Amygdala (tissue), 56 donors: ENCODE results near the gene PRRC2A.
A peak's percentile ranks its signal among the peaks of the same experiment; 100 is the strongest.

Experiments used
- DNase-seq, 56 donors: peaks; one replicate each; lab custom pipeline; 2025; lab: John Stamatoyannopoulos, UW

The PRRC2A gene

DNA sequence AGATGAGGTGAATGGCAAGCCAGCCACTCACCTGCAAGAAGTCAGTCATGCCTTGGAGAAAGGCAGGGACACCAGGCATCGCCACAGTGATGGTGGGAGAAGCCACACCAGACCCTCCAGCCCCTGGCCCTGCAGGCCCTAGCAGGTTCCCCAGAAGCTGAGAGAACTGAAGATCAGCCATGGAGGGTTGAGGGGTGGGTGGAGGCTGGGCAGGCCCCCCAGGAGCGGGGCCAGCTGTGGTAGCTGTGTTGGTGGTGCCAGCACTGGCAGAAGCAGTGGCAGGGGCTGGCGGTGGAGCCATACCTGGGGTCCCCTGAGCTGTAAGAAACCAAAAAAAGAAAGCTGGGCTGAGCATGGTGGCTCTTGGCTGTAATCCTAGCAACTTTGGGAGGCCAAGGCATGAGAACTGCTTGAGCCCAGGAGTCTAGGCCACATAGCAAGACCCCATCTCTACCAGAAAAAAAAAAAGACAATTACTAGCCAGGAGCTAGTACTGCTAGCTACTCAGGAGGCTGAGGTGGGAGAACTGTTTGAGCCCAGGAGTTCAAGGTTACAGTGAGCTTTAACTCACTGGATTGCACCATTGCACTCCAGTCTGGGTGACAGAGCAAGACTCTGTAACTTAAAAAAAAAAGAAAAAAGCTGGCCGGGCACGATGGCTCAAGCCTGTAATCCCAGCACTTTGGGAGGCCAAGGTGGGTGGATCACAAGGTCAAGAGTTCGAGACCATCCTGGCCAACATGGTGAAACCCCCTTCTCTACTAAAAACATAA, 22.5 kb downstream of the PRRC2A start:
- DNase-seq: no peak

DNA sequence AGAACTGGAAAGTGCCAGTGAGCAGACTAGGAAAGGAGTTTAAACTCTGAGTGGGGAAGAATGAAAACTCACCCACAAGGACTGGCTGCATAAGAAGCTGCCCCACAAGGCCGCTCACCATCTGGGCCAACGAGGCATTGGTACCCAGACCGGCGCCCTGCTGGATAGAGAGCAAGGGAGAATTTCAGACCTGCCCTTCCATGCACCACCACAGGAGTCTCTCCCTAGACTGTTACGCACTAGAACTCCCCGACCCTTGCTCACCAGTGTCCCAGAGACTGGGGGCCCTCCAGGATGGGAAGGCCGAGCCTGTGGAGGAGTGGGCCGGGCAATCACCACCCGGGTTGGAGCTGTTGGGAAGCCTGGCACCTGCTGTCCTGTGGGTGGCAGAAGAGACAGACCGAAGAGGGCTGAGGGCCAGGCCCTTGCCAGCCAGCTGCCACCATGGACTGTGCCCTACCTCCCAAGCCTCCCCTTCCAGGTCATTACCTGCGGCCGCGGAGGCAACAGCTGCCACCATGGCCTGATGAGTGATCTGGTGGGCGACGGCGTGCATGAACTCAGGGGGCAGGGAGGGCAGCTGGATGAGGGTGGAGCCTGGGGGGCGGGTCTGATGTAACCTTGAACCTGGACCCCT, 23.4 kb downstream of the PRRC2A start:
- no peak for DNase-seq

DNA sequence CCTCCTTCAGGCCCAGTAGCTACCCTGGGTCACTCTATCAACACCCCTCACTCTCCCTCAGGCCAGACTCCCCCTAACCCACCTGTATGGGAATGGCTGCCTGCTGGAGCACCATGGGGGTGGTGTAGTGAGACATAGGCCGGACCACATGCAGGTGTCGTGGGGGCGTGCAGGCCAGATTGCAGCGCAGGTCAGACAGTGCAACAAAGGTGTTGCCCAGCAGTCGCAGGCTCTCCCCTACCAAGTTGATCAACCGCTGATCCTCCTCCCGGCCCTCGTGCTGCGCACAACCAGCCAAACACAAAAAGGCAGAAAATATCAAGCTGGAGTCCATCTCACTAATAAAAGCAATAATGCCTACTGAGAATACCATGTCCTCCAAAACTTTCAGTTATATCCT, 24.8 kb downstream of the PRRC2A start:
- DNase-seq: no peak

- peak in 8 of 56 donors; percentile 38 to 87 (median 73) for DNase-seq
Measured at GRCh38 chr6:31651602-31652191, 31.2 kb downstream of the PRRC2A start.

DNA sequence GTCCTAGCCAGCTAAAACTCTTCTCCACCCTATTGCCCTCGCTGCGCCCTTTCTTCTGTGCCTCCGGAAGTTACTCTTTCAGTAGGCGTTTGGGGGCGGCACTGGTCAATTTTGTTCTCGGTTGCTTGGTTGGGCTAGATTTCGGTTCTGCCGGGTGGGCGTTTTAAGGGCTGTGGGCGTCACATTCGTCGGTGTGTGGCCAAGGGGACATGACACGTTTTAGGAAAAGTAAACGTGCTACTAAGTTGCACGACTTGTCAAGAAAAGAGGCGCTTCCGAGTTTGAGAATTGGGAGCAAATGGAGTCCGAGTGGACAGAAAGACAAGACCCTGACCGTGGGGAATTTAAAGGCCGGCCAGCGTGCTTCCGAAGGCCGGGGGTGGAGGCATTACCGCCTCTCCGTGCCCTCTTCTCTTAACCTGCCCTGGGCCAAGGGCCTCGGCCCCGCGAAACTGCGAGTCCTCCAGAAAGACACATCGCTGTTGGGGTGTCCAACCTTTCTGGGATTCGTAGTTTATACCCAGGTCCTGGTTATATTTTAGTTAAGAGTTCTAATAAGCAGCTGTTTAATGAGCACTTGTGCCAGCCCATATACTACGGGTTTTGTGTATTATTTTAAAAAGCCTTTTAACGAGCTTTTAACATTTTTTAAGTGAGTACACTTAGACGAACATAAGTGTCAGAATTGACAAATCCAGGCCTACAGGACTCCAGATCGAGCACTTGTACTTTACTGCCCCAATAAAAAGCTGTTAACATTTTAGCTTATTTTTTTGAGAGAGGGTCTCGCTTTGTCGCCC, 32.6 kb downstream of the PRRC2A start:
- peak in 37 of 56 donors; percentile 68 to 98 (median 87) for DNase-seq

DNA sequence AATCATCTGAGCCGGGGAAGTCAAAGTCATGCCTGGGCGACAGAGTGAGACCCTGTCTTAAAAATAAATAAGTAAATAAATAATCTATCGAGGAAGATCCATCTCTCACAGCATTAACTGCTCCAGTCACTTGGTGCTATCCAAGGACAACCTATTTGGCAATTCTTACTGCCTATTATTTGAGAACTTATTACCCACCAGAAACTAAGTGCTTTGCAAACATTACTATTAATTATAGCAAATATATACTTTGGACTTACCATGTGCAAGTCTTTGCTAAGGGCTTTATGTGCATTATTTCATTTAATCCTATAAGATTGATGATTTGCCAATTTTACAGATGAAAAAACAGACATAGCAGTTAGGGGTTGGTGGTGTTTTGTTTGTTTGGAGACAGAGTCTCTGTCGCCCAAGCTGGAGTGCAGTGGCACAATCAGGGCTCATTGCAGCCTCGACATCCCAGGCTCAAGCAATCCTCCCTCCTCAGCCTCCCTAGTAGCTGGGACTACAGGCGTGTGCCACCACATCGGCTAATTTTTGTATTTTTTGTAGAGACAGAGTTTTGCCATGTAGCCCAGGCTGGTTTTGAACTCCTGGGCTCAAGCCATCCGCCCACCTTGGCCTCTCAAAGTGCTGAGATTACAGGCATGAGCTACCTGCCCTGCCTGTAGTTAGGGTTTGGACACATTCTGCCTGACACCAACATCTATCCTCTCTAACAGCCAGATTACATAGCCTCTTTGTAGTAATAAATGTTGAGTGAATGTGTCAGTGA, 34.2 kb downstream of the PRRC2A start:
- no peak for DNase-seq

GRCh38 chr6:31655349-31656237, 35.1 kb downstream of the PRRC2A start, which contains the start of gene APOM:
Gene APOM (plus strand): TSS chr6:31655894. CDS start chr6:31655967, 73 bp downstream.
- no peak for DNase-seq

DNA sequence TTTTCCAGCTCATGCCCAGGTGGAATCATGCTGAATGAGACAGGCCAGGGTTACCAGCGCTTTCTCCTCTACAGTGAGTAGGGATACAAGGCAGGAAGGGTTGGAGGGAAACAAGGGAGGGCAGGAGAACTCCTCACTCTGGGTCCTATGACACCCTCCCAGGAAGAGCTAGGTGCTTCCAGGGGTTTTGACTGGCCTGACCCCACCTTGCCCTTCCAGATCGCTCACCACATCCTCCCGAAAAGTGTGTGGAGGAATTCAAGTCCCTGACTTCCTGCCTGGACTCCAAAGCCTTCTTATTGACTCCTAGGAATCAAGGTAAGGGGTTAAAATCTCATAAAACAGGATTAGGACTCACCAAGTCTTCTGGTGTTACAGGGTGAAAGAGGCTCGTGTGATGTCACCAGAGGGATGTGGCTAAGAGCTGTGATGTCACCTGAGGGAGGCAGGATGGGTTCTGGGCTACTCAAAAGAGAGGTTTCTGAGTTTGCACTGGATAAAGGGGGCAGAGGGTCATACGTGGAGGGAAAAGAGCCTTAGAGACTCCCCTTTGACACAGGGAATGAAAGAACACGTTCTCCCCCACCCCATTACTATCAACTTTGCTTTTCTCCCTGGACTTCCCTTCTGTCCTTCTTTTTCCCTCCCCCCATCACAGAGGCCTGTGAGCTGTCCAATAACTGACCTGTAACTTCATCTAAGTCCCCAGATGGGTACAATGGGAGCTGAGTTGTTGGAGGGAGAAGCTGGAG, 37.1 kb downstream of the PRRC2A start:
- no peak for DNase-seq

DNA sequence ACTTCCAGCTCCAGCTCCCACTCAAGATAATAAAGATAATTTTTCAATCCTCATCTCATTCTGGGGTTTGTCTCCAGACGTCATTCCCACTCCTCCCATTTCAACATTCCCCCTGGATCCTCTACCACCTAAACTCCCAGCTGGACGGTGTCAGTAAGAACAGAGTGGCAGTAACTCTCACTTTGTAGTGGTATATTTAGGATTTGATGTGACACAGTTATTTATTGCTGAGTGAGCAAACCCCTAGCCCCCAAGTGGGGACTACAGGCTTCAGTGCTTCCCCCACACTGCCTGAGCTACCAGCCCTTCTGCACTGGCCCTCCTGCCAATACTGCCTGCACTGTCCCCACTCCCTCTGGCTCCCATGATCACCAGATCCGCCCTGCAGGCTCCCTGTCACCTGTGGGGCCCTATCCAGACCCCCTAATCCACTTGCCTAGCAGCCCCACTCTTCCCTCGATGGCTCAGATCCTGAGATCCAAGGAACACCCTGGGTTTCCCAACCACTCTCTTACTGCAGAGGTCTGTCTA, 37.7 kb downstream of the PRRC2A start:
- no peak for DNase-seq

DNA sequence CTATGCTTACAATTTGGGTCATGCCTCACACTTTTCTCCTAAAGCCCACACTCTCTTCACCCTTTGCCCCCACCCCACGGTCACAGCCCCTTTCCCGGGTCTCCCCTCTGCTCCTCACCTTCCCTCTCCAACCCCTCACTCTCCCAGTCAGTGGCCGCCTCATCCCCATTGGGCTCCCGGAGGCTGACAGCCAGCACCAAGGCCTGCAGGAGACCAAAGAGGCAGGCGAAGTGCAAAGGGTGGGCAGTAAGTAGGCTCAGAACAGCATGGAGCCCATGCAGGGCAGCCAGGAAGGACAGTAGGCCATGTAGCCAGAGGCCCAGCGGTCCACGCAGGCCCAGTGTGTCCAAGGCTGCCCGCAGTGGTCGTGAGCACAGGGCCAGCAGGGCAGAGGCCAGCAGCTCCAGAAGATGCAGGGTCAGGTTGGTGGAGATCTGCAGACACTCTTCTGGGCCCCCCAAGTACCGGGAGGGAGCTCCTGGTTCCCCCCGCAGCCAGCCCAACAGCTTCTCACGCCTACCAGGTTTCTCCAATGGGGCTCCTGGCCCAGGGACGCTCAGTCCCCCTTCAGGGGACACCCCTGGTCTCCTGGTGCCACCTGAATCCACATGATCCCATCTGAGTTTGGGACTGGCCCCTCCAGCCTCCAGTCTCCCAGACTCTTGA, 38.6 kb downstream of the PRRC2A start:
- DNase-seq: no peak

DNA sequence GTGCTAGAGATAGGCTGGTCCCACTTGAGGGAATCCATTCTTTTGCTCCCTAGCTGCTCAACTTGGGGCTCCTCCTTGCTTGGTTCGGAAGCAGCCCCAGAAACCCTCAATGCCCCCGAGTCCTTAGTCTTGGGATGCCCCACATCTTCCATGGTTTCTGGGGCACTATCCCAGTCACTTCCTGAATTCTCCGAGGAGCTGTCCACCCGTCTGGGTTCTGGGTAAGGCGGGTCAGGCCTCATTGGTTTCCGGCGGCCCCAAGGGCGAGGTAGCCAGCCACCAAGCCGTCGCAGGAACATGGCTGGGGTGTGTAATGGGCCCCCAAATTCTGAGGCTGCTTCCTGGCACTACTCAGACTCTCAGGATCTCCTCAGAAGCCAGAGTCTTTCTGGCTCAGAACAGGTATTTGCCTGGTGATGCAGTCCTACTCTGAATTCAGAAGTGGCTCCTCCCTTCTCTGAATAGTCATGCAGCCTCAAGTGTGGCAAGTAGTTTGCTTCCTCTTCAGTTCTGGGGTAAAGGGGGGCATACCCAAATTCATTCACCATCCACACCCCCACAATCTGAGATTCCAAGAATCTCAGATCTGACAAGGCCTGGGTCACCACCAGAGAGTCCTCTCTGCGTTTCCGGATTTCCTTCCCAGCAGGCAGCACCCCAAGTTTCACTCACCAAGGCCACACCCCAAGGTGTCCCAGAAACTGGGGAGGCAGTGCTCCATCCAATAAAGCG, 39.3 kb downstream of the PRRC2A start:
- DNase-seq: peak in 1 of 56 donors; percentile 30

GRCh38 chr6:31660381-31661261, 40.1 kb downstream of the PRRC2A start, which contains the start of gene C6orf47:
Gene C6orf47 (minus strand): TSS chr6:31660778. CDS start chr6:31659947, 831 bp downstream.
- peak in 55 of 56 donors; percentile 12 to 86 (median 57) for DNase-seq

DNA sequence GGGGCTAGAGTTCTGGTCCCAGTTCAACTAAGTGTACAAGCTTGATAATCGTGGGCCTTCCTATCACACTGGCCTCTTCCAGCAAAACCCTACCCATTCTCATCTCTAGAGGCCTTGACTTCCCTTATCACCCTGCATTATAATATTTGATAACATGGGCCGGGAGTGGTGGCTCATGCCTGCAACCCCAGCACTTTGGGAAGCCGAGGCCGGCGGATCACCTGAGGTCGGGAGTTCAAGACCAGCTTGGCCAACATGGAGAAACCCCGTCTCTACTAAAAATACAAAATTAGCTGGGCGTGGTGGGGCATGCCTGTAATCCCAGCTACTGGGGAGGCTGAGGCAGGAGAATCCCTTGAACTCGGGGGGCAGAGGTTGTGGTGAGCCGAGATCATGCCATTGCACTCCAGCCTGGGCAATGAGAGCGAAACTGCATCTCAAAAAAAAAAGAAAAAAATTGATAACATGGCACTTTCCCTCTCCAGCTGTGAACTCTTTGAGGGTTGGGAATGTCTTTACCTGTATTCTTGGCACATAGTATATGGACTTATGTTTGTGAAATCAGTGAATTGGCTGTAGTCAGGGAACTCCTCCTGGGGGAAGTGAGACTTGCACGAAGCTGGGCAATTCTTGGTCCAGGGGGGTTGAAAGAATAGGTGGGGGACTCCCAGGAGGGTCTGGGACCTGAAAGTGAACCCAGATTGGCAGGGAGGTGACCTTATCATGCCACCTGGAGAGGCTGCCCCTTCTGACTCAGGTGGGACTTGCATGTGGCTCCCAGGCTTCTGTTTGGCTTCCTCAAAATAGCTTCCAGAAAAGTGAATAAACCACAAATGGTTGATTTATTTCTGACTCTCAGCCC, 41.0 kb downstream of the PRRC2A start:
- DNase-seq: no peak

DNA sequence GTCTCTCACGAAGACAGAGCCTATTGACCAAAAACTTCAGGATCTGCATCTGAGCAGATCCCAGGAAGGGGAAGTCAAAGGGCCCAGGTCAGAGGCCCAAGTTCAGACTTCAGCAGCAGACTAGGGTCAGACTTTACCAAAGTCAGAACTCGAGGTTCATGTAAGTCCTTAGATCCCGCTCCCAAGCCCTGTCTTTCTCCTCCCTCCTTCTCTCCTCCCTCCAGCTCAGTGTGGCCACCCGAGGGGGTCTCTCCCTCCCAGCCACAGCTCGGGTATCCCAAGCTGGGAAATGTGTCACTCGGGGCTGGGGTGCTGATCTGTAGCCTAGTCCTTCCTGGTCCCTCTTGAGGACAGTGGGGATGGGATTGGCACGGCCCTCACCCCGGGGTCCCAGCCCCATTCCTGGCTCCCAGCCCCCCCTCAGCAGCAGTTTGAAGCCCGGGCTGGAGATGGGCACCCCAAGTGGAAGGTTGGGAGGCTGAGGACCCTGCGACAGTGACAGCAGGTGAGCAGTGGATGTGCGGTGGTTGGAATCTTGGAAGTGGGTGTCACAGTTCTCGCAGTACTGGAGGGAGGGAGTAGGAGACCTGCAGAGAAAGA, 41.7 kb downstream of the PRRC2A start:
- no peak for DNase-seq
